ENCODE results near the gene PACRG. TPM values are rescaled to one million over a fixed set of nuclear protein-coding genes. Genes with fewer than 3 reads are reported as not detected.
"Not testable (repeated sequence)": the region's sequence is repeated elsewhere in the genome, so short reads cannot be mapped to it uniquely, and the experiment has no call there.

PACRG gene
- total RNA-seq (2021) = 0.26 TPM in 2 replicates
- long read RNA-seq, partial matches to known transcripts = 0 of 1 reads
- long read RNA-seq, other reads (novel, unspliced or antisense) = 1 of 1 reads

- H3K36me3 Mint-ChIP-seq (ENCODE audit: insufficient read depth in 1 of 3, low read depth in 3 of 3) = no peaks in the 10 kb centered on the region
Observed at GRCh38 chr6:162727322-162728182, at the start of gene PACRG, which contains the start of gene PRKN. Gene PACRG, plus strand, starts transcription at chr6:162727974. Gene PRKN, minus strand, starts transcription at chr6:162727766.

GRCh38 chr6:162678896-162679295 lies 48.9 kb upstream of the PACRG start:
- H2BK5ac ChIP-seq (ENCODE audit: insufficient read length, low read length); H3K27ac ChIP-seq (ENCODE audit: insufficient read length, low read depth, low read length); H2BK120ac ChIP-seq (ENCODE audit: low read depth, low read length, poor library complexity, severe bottlenecking); H3T11ph ChIP-seq (ENCODE audit: low read length); H3K36me3 Mint-ChIP-seq (ENCODE audit: insufficient read depth in 1 of 3, low read depth in 3 of 3); DNase-seq; H3K23me2 ChIP-seq (ENCODE audit: insufficient read length, low read depth, low read length, poor library complexity, severe bottlenecking); H2BK15ac ChIP-seq (ENCODE audit: low read depth, low read length); H4K5ac ChIP-seq (ENCODE audit: insufficient read length, low read depth, low read length); H3K4me1 Mint-ChIP-seq; H3K79me1 ChIP-seq (ENCODE audit: insufficient read depth, low read depth, low read length, poor library complexity, severe bottlenecking); H3K9ac ChIP-seq (ENCODE audit: extremely low read depth, insufficient read length, low read length); H4K91ac ChIP-seq (ENCODE audit: insufficient read length, low read depth, low read length); H3K4me3 Mint-ChIP-seq; H2BK20ac ChIP-seq (ENCODE audit: low read depth, low read length, poor library complexity, severe bottlenecking); H3K27me3 ChIP-seq (ENCODE audit: insufficient read depth, low read length); H2BK12ac ChIP-seq (ENCODE audit: insufficient read length, low read depth, low read length); H4K8ac ChIP-seq (replicated peaks; ENCODE audit: insufficient read length, low read depth, low read length); H3K56ac ChIP-seq (ENCODE audit: insufficient read length, low read depth, low read length); H3K9me3 Mint-ChIP-seq; H3K27ac Mint-ChIP-seq; H2AK5ac ChIP-seq (ENCODE audit: insufficient read length, low read length); H3K4me1 ChIP-seq (ENCODE audit: insufficient read depth, low read length); H3K14ac ChIP-seq (ENCODE audit: insufficient read depth, low read length); H2AFZ ChIP-seq (ENCODE audit: low read length); H3K4ac ChIP-seq (ENCODE audit: low read depth, low read length); H3K9me3 ChIP-seq (ENCODE audit: control insufficient read depth, low read depth, low read length); H4K20me1 ChIP-seq (ENCODE audit: control insufficient read depth, insufficient read depth, insufficient read length); H3K27me3 Mint-ChIP-seq (ENCODE audit: low read depth); H3K18ac ChIP-seq (ENCODE audit: insufficient read length, low read depth, low read length); H3K4me2 ChIP-seq (ENCODE audit: insufficient read depth, insufficient read length, low read length); H3K23ac ChIP-seq (ENCODE audit: insufficient read length, low read depth, low read length); H3K79me2 ChIP-seq (ENCODE audit: insufficient read depth, low read length): not testable (repeated sequence)
- no CpG with 5 or more reads among the region's 7 CpGs for WGBS (ENCODE audit: extremely low coverage, insufficient read length, low lambda C conversion rate)

More at GRCh38 chr6:162727322-162728182, at the start of gene PACRG, which contains the start of gene PRKN:
- Histone ChIP-seq H2BK5ac (ENCODE audit: insufficient read length, low read length) (no peak within 1 kb of the TSS), H3K79me2 (ENCODE audit: insufficient read depth, low read length) (no peaks in the 10 kb centered on the region), H3K18ac (ENCODE audit: insufficient read length, low read depth, low read length) (peak within 1 kb of the TSS; percentile 90), H3K4me2 (ENCODE audit: insufficient read depth, insufficient read length, low read length) (peak within 1 kb of the TSS; percentile 62), H3K4me1 (ENCODE audit: insufficient read depth, low read length) (peaks cover 3% of the 10 kb centered on the region; the same call in 1 of the 2 replicates), H3K4ac (ENCODE audit: low read depth, low read length) (no peak within 1 kb of the TSS; the same call in 1 of the 2 replicates), H3K56ac (ENCODE audit: insufficient read length, low read depth, low read length) (no peak within 1 kb of the TSS), H2BK12ac (ENCODE audit: insufficient read length, low read depth, low read length) (no peak within 1 kb of the TSS), H3K14ac (ENCODE audit: insufficient read depth, low read length) (peak within 1 kb of the TSS; percentile 80; the same call in 1 of the 2 replicates), H4K5ac (ENCODE audit: insufficient read length, low read depth, low read length) (no peak within 1 kb of the TSS), H4K8ac (replicated peaks; ENCODE audit: insufficient read length, low read depth, low read length) (no peak within 1 kb of the TSS), H3K23ac (ENCODE audit: insufficient read length, low read depth, low read length) (no peak within 1 kb of the TSS), H2BK20ac (ENCODE audit: low read depth, low read length, poor library complexity, severe bottlenecking) (no peak within 1 kb of the TSS), H3K9ac (ENCODE audit: extremely low read depth, insufficient read length, low read length) (peak within 1 kb of the TSS; percentile 45), H2AK5ac (ENCODE audit: insufficient read length, low read length) (no peak within 1 kb of the TSS), H2AFZ (ENCODE audit: low read length) (peak within 1 kb of the TSS; percentile 36), H3K9me3 (ENCODE audit: control insufficient read depth, low read depth, low read length) (no peaks in the 10 kb centered on the region), H2BK15ac (ENCODE audit: low read depth, low read length) (no peak within 1 kb of the TSS), H3K27me3 (ENCODE audit: insufficient read depth, low read length) (no peaks in the 10 kb centered on the region), H3K27ac (ENCODE audit: insufficient read length, low read depth, low read length) (no peak within 1 kb of the TSS), H4K20me1 (ENCODE audit: control insufficient read depth, insufficient read depth, insufficient read length) (no peaks in the 10 kb centered on the region), H2BK120ac (ENCODE audit: low read depth, low read length, poor library complexity, severe bottlenecking) (no peak within 1 kb of the TSS), H3K79me1 (ENCODE audit: insufficient read depth, low read depth, low read length, poor library complexity, severe bottlenecking) (no peaks in the 10 kb centered on the region), H3T11ph (ENCODE audit: low read length) (peak within 1 kb of the TSS; percentile 60), H3K23me2 (ENCODE audit: insufficient read length, low read depth, low read length, poor library complexity, severe bottlenecking) (no peaks in the 10 kb centered on the region), H4K91ac (ENCODE audit: insufficient read length, low read depth, low read length) (no peak within 1 kb of the TSS)
- Mint-ChIP-seq H3K4me3 (peak within 1 kb of the TSS; percentile 86 to 94), H3K27ac (peak within 1 kb of the TSS; percentile 69 to 96 (median 79); a peak in 5 of 7 replicates), H3K27me3 (ENCODE audit: low read depth) (peaks cover 4% of the 10 kb centered on the region), H3K9me3 (no peaks in the 10 kb centered on the region), H3K4me1 (peaks cover 19 to 23% of the 10 kb centered on the region in 2 experiments)
- no peak for TF ChIP-seq CTCF (conservative IDR thresholded peaks at IDR 0.05)
- no CpG with 5 or more reads among the region's 84 CpGs for WGBS (ENCODE audit: extremely low coverage, insufficient read length, low lambda C conversion rate)
- DNase-seq = peak; percentile 100
